NCI-H774 (cell line): ENCODE results near the gene DOK4.
"Not testable (repeated sequence)": the region's sequence is repeated elsewhere in the genome, so short reads cannot be mapped to it uniquely, and the experiment has no call there.

ENCODE experiments used
- DNase-seq: peaks from one replicate; lab custom pipeline; 2025; lab: John Stamatoyannopoulos, UW

Gene DOK4

DNA sequence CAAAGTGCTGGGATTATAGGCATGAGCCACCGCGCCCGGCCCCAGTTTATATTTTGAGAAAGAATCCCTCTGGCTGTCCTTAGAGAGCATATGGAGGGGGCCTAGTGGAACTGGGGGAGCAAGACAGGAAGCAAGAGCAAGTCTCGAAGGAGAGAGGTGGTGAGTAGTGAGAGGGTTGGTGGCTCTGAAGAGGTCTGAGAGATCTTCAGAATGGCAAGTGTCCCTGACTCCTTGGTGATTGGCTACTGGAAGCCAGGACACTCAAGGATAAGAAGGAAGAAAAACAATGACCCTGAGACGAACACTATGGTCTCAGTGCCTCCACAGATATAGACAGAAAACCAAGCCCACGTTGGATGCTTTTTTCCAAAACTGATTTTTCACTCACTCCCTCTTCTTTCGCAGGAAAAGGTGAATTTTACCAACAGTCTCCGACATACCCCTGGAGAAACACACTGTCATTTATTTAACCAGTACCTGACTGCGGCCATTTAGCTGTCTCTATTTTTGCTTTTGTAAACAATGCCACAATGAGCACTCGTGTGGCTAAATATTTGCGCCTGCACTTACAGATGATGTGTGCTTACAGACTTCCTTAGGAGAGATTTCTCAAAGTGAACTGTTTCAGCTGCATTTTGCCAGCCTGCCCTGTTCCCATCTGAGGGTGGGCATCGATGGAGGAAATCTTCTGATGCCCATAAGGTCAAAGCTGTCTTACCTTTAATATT lies 15.9 kb upstream of the DOK4 start:
- DNase-seq = peak; percentile 22

GRCh38 chr16:57501492-57501891 lies 15.2 kb upstream of the DOK4 start:
- no peak for DNase-seq

DNA sequence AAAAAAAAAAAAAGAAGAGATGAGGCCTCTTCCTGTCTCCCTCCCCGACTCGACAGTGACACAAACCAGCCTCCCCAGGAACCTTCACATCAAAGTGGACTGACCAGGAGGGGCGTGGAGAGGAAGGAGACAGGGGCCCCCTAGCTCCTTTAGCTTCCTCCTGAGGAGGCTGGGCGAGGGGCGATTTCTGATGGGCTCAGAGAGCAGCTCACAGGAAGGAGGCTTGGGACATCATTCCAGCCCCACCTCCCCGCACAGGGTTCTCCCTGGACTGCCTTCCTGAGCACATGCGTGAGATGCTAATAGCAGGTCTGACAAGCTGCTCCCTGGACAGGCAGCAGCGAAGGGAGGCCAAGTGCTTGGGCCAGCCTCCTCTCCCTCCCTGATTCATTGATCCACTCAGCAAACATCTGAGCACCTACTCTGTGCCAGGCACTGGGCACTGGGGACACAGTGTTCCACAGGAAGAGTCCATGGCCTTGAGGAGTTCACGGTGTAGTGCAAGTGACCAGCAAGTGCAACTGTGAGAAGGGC lies 14.4 kb upstream of the DOK4 start:
- DNase-seq = no peak

DNA sequence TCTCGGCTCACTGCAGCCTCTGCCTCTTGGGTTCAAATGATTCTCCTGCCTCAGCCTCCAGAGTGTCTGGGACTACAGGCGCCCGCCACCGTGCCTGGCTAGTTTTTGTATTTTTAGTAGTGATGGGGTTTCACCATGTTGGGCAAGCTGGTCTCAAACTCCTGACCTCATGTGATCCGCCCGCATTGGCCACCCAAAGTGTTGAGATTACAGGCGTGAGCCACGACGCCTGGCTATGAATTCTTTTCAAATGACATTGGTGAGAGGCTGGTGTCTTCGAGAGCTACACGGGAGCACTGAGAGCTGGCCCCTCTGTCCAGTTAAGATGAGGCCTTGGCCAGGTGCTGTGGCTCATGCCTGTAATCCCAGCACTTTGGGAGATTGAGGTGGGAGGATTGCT lies 13.6 kb upstream of the DOK4 start:
- not testable (repeated sequence) for DNase-seq

GRCh38 chr16:57498031-57498430 lies 11.7 kb upstream of the DOK4 start:
- DNase-seq = no peak

DNA sequence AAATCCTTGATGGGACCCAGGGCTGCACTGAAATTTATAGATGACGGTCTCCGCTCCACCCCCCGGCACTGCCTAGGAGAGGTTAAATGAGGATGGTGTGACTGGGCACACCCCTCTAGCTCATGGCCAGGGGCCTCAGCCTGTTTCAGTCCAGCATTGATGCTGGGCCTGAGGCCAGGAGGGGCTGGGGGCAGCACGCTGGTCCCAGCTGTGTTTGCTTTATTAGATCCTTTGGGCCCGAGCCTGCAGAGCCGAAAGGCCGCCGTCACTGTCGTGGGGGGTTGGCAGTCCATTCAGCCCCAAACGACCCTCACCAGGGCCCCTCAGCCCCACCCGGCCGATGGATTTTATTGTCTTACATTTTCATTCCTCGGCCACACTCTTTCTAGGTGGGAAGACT lies 10.8 kb upstream of the DOK4 start:
- DNase-seq = no peak

DNA sequence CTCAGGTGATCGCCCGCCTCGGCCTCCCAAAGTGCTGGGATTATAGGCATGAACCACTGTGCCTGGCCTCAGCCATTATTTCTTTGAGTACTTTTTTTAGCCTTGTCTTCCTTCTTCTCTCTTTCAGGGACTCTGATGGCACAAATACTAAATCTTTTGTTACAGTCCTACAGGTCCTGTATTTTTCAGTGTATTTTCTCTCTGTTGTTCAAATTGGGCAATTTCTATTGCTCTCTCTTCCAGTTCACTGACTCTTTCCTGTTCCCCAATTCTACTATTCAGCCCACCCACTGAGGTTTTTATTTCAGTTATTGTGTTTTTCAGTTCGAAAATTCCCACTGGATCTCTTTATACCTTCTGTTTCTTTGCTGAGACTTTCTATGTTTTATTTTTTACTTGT lies 7.5 kb upstream of the DOK4 start:
- no peak for DNase-seq

DNA sequence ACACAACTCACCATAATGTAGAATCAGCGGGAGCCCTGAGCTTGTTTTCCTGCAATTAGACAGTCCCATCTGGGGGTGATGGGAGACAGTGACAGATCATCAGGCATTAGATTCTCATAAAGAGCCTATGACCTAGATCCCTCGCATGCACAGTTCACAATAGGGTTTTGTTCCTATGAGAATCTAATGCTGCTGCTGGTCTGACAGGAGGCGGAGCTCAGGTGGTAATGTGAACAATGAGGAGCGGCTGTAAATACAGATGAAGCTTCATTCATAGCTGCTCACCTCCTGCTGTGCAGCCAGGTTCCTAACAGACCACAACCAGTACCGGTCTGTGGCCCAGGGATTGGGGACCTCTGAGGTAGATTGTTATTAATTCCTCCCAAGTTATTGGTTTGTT lies 2.9 kb upstream of the DOK4 start:
- DNase-seq = no peak

DNA sequence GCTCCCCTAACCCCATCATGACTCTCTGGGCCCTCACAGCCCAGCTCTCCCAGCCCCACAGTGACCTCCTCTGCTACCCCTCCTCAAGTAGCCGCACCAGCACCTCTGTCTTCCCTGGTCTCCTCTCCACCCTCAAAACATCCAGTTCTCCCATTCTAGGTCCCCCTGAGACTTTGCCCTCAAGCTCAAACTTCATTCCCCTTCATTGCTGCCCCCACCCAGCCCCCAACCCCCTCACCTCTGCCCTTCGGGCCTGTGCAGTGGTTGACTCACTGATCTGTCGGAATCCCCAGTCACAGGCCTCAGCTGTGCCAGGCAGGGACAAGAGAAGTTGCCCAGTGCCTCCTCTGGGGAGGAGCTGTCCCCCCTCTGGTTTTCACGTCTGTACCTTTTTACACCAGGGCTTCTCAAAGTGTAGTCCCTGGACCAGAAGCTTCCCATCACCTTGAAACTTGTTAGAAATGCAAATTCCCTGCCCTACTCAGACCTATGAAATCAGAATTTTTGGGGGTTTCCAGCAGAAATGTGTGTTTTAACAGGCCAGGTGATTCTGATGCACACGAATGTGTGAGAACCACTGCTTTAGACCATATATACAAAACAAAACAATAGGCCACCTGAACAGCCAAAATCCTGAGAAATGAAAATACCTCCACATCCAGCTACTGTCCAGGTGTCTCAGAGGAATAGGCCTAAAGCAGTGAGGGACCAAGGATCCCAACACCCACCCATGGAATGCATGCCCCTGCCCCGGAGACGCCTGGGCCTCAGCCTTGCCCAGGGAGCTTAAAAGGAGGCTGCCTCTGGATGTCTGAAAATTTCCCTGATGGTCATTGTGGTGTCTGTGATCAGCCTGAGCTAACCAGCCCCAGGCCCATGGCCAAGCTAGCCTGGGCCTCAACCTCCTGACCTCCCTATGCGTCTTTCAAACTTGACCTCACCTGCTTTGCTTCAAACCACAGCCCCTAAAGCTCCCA lies 853 bp upstream of the DOK4 start:
- no peak for DNase-seq

GRCh38 chr16:57485091-57485915 lies 990 bp downstream of the DOK4 start:
- no peak for DNase-seq

DNA sequence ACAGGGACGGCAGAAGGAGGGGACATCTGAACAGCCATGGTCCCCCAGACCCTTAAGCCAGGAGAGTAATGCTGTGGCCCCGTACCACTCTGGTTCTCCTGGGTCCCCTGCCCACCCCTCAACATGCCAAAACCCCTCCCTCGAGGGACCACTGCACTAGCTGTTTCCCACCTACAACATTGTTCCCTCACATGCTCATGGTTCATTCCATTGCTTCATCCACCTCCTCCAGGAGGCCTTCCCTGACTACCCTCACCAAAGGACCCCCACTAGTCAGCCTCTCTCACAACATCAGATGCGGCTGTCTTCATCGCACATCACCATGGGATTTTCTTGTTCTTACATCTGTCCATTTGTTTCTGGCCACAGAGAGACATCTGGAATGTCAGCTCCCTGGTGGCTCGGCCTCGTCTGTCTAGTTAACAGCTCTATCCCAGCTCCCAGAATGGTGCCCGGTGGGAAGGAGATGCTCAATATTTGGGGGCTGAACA lies 1.7 kb downstream of the DOK4 start:
- no peak for DNase-seq

GRCh38 chr16:57483725-57484514 lies 2.4 kb downstream of the DOK4 start:
- no peak for DNase-seq

DNA sequence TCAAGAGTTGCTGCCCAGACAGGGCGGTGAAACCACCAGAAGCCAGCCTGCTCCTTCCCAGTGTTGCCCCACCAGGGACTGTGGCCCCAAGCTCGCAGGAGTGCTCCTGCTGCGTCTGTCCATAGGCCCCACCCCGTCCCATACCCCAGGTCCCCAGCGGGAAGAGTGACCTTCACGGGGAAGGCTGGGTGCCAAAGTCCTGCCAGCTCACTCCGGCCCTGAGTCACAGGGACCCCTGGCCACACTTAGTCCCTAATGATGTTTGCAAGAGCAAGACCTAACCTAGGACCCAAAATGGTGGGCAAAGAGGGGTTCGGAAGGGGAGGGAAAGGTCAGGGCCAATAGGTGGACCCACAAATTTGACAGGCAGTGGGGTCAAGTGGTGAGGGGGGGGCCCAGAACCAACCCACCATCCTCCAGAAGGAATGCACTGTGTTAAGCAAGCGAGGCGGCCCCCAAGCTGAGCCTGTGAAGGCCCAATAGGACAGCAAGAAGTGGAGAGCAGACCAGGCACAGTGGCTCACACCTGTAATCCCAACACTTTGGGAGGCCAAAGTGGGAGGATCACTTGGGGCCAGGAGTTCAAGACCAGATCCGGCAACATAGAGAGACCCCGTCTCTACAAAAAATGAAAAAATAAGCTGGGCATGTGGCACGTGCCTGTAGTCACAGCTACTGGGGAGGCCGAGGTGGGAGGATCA lies 3.3 kb downstream of the DOK4 start:
- DNase-seq = no peak

GRCh38 chr16:57481421-57481820 lies 4.9 kb downstream of the DOK4 start:
- no peak for DNase-seq

DNA sequence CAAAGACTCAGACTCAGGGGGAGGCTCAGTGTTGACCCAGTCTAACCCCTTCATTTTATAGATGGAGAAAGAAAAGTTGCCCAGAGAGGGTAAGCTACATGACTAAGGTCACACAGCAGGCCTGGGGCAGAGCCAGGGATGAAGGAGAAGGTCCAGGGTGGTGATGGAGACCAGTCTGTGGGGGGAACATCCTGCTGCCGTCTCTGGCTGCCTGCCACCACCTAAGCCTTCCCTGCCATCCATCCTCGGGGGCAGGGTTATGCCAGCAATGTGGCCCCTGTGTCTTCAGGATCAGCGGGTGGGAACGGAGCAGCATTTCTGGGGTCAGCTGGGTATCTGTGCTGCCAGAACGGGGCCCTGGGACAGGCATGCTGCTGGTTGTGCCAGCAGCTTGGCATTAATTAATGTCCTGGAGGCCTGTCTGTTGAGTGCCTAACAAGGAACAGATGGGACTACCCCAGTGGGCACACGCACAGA lies 5.5 kb downstream of the DOK4 start:
- DNase-seq = no peak

DNA sequence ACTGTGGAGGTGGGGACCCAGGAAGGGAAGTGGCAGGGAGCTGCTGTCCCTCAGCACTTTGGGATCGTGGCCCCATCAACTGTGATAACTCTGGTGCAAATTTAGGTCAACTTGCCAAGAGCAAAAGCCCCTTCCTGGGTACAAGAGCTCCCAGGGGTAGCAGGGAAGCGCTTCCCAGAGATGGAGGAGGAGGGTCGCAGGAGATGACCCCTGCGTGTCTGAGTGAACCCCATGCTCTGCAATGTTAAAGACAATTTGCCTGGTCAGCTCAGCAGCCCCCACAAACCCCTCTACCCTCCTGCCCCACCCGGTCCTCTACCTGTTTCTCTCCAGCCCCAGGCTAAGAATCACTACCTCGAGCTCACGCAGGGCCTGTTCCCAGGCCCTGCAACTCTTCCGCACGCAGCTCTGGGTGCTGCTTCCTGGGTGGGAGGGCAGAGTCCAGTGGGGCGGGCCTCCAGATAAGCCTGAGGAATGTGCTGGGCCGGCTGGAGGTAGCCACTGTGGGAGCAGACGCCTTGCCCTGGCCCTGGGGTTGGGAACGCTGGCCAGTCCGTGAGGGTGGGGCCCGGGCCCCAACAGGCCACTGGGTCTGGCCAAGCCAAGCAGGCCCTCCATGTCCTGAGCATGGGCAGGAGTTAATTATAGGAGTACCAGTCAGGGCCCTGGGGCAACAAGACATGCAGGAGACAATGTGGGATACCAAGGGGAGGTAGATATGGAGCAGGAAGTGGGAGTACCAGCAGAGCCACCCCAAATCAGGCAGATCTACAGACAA lies 6.1 kb downstream of the DOK4 start:
- DNase-seq = no peak

DNA sequence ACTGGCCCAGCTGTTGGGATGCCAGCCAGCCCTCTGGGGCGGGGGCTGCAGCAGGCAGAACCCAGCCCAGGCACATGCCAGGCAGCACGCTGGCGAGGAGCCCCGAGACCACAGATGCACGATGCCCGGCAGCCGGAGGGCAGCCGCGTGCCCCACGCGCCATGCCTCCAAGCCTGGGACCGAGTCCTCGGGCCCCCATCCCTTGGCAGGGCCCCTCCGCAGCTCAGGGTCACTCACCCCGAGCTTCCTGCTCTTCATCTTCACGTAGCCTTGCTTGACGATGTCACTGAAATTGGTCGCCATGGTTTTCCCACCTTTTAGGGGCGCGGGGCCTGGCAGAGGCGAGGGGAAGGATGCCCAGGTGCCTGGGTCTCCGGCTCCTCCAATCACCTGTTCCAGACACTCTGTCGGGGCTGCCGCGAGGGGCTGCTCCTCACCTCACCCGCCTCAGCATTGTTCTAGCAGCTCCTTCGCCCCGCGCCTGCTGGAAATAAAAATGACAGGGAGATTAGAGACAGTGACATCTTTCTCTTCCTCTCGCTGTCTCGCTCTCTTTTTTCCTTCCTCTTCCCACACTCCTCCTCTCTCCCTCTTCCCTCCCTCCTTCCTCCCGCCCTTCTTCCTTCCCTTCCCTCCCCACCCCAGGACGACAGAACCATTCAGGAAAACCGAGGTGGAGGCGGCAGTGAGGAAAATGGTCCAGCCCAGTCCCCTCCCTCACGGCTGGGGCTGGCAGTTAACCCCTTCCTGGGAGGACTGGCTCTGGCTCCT lies 6.9 kb downstream of the DOK4 start:
- DNase-seq = no peak

- no peak for DNase-seq
Measured at GRCh38 chr16:57478396-57479204, 7.7 kb downstream of the DOK4 start.
